Fibroblast of pulmonary artery (primary cell): Measurements from ENCODE around the gene IER3.
"Not testable (repeated sequence)": the region's sequence is repeated elsewhere in the genome, so short reads cannot be mapped to it uniquely, and the experiment has no call there.

Experiments used
- DNase-seq: peaks from one replicate; pipeline ENCODE4 v3.0.0-alpha.2; 2010; ENCODE audit warnings: low read depth
- H3K4me3 ChIP-seq: replicated peaks from 2 replicates; pipeline ENCODE4 v1.5.1; 2011; ENCODE audit warnings: low read depth, mild to moderate bottlenecking, control low read depth, low read length, moderate library complexity
- CTCF ChIP-seq: IDR thresholded peaks from 2 replicates; pipeline ENCODE4 v1.5.1; 2011; ENCODE audit warnings: mild to moderate bottlenecking, control low read depth, low read length, inconsistent platforms; ENCODE audit errors: missing control alignments

The IER3 gene

GRCh38 chr6:30725713-30726505 lies 18.4 kb downstream of the IER3 start:
- TF ChIP-seq CTCF: no peak
- peak; percentile 38 for DNase-seq
- no peak overlapping the region for H3K4me3 ChIP-seq

GRCh38 chr6:30724906-30725667 lies 19.3 kb downstream of the IER3 start:
- no peak overlapping the region for H3K4me3 ChIP-seq
- no peak for DNase-seq
- TF ChIP-seq CTCF: no peak

- H3K4me3 ChIP-seq, DNase-seq: not testable (repeated sequence)
Observed at GRCh38 chr6:30723843-30724741, 20.3 kb downstream of the IER3 start.

GRCh38 chr6:30723159-30723842 lies 21.0 kb downstream of the IER3 start:
- DNase-seq: not testable (repeated sequence)
- H3K4me3 ChIP-seq: peak overlapping the region; percentile 88

GRCh38 chr6:30722280-30723112 lies 21.9 kb downstream of the IER3 start:
- TF ChIP-seq CTCF: peak; percentile 88
- peak; percentile 84 for DNase-seq

GRCh38 chr6:30722025-30722279 lies 22.4 kb downstream of the IER3 start:
- peak; percentile 64 for DNase-seq

More at GRCh38 chr6:30722280-30723112, 21.9 kb downstream of the IER3 start:
- H3K4me3 ChIP-seq: peak overlapping the region; percentile 88

GRCh38 chr6:30721198-30722024 lies 22.9 kb downstream of the IER3 start:
- peak overlapping the region; percentile 88 for H3K4me3 ChIP-seq
- peak; percentile 94 for DNase-seq
- TF ChIP-seq CTCF: no peak

More at GRCh38 chr6:30722025-30722279, 22.4 kb downstream of the IER3 start:
- H3K4me3 ChIP-seq: peak overlapping the region; percentile 88
